Right cardiac atrium (tissue), 5 donors: ENCODE results near the gene RPL13. TPM values are rescaled to one million over a fixed set of nuclear protein-coding genes. Genes with fewer than 3 reads are reported as not detected.
"Not testable (repeated sequence)": the region's sequence is repeated elsewhere in the genome, so short reads cannot be mapped to it uniquely, and the experiment has no call there.

Source experiments
- ATAC-seq, 2 donors: fragments of 200-7000 bp; cut with Tn5 transposase; one replicate each; pipeline versions ENCODE4 v1.8.0 to v1.9.1; 2020; ENCODE audit warnings: moderate library complexity in 2 of 2, mild to moderate bottlenecking in 1 of 2
- DNase-seq, 3 donors: peaks; one replicate each; pipeline ENCODE4 v3.0.0-alpha.2; 2020
- H3K27ac ChIP-seq: one replicate; pipeline ENCODE4 v1.5.1; 2013; ENCODE audit warnings: mild to moderate bottlenecking, low read length, control low read depth, moderate library complexity
- H3K27me3 ChIP-seq: one replicate; pipeline ENCODE4 v1.6.1; 2013; ENCODE audit not compliant: control insufficient read depth, insufficient read depth
- H3K4me1 ChIP-seq: one replicate; pipeline ENCODE4 v1.6.1; 2013; ENCODE audit warnings: low read length; ENCODE audit not compliant: control insufficient read depth, insufficient read depth
- H3K4me3 ChIP-seq: one replicate; pipeline ENCODE4 v1.5.1; 2013; ENCODE audit warnings: low read length, control low read depth
- H3K9me3 ChIP-seq: one replicate; pipeline ENCODE4 v1.6.1; 2013; ENCODE audit warnings: low read length; ENCODE audit not compliant: control insufficient read depth
- WGBS: extraction: QIAGEN DNeasy Blood & Tissue Kit; methylation state at CpG from one replicate; pipeline ENCODE4 v1.1.7; 2013; 5-methylcytosine and 5-hydroxymethylcytosine counted together
- intact Hi-C, 4 donors: fragments of 100-400 bp; cut with DNase I; formaldehyde crosslinking; loops; one replicate each; pipeline versions ENCODE4 v1.11.0 to v1.14.0; 2022 to 2023
- polyA plus RNA-seq: library from polyadenylated mRNA; stranded (reverse); fragments of 200-250 nt; gene quantifications from one replicate; pipeline ENCODE4 v1.2.3, GENCODE V29; 2013
- total RNA-seq, 4 donors: library from RNA; stranded (reverse); fragmentation: NEBNext Ultra II Directional; extraction: Animal tissue kit (Norgen Biotek cat#: 25700); gene quantifications; one replicate each; pipeline ENCODE4 v1.2.1, GENCODE V29; 2021
- donor health status: healthy with polysubstance abuse.
- donor health status: DM: no; HTN: yes; CAD: no.
- donor health status: DM: no; HTN: no; CAD: no.
- donor health status: DM: no; HTN: yes; CAD: no; lungs with severe emphysema.
- donor health status: DM: yes; HTN: yes; CAD: no.

RPL13 gene
- total and polyA plus RNA-seq, 5 donors = 1,148 to 3,185 (median 1,318) TPM

DNA sequence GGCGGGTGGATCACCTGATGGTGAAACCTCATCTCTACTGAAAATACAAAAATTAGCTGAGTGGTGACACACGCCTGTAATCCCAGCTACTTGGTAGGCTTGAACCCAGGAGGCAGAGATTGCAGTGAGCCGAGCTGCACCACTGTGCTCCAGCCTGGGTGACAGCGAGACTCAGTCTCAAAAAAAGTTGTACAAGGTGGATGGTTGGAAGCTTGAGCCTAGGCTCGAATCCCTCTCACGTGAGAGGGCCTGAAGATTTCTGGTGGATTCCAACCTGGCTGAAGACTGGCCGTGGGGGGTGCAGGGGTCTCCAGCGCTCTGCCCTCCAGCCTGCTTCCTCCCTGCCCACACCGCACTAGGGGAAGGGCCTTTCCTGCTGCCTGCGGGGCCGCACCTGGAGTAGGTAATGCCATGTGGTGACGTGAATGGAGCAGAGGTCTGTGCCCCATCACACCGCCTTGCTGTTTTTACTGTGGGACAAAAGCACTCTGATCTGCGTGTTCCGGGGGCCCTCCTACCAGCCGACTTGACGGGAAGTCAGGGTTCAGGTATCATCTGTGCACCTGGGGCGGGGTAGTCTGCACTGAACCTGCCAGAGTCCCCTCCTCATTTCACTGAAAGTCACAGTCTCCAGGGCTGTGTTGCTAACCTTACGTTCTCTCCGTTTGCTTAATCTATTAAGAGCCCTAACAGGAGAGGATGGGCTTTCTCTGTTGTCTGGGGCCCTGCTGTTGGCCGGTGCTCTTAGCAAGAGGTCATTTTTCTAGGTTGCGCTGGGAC lies 4.2 kb downstream of the RPL13 start:
- H3K27ac ChIP-seq = no peak overlapping the region
- DNase-seq (no peak), ATAC-seq (no peak)
- intact Hi-C loops = no loop called here
- no peaks in the 10 kb centered on the region for H3K27me3 ChIP-seq
- H3K9me3 ChIP-seq = no peaks in the 10 kb centered on the region
- WGBS = 70% methylated on average over 22 of the region's 22 CpGs
- H3K4me3 ChIP-seq = no peak overlapping the region
- H3K4me1 ChIP-seq = peaks cover 9% of the 10 kb centered on the region

DNA sequence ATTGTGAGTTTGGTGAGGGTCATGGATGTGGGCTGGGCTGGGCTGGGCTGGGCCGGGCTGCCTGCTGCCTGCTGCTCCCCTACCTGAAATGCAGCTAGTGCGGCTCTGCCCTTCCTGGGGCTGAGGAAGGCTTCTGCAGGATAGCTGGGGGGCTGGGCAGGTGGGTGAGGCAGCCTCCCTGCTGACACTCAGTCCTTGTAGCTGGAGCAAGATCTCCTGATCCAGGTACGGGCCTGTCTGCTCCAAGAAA lies 4.7 kb downstream of the RPL13 start:
- no peaks in the 10 kb centered on the region for H3K9me3 ChIP-seq
- H3K27me3 ChIP-seq = no peaks in the 10 kb centered on the region
- 38% methylated on average over 3 of the region's 3 CpGs for WGBS
- intact Hi-C loops = no loop called here
- no peak for DNase-seq
- no peak for ATAC-seq
- H3K4me1 ChIP-seq = peaks cover 9% of the 10 kb centered on the region
- H3K4me3 ChIP-seq = no peak overlapping the region
- H3K27ac ChIP-seq = no peak overlapping the region

DNA sequence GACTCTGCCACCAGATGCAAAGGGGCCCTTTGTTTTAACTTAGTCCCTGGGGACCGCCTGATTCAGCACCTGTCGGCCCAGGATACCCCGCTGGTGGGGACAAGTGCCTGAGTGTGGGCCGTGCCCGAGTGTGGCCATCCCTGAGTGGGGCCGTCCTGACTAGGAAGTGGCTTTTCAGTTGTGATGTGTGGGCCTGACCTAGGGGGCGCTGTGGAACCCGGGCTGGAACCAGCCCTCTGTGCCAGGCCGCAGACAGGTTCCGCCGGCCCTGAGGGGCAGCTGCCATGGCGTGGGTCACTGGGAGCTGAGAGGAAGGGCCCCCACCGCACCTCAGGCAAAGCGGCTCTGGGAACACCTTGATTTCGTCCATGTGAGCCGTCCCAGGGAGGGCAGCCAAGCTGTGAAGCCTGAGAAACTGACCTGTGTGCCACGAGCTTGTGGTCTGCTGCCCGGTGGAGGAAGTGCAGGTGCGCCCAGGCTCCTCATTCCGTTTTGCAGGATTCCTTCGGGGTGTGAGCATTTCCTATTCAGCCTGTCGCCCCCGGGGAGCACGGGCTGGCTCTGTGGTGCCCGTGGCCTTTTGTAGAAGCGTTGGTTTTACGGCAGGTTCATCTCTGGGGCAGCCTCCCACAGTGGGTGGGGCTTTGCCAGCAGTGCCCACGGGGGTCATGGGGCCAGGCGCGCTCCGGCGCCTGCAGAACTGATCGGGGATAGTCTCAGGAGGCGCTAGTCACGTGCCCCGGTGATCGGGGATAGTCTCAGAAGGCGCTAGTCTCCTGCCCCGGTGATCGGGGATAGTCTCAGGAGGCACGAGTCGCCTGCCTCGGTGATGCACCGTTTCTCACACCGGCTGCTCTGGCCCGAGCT lies 5.3 kb downstream of the RPL13 start:
- Histone ChIP-seq H3K4me3 (no peak overlapping the region), H3K4me1 (peaks cover 9% of the 10 kb centered on the region), H3K27me3 (no peaks in the 10 kb centered on the region), H3K27ac (no peak overlapping the region), H3K9me3 (no peaks in the 10 kb centered on the region)
- DNase-seq (peak; percentile 49 to 81 (median 77)), ATAC-seq (peak; percentile 23 to 38)
- intact Hi-C loops = no loop called here
- 6% methylated on average over 46 of the region's 46 CpGs for WGBS

DNA sequence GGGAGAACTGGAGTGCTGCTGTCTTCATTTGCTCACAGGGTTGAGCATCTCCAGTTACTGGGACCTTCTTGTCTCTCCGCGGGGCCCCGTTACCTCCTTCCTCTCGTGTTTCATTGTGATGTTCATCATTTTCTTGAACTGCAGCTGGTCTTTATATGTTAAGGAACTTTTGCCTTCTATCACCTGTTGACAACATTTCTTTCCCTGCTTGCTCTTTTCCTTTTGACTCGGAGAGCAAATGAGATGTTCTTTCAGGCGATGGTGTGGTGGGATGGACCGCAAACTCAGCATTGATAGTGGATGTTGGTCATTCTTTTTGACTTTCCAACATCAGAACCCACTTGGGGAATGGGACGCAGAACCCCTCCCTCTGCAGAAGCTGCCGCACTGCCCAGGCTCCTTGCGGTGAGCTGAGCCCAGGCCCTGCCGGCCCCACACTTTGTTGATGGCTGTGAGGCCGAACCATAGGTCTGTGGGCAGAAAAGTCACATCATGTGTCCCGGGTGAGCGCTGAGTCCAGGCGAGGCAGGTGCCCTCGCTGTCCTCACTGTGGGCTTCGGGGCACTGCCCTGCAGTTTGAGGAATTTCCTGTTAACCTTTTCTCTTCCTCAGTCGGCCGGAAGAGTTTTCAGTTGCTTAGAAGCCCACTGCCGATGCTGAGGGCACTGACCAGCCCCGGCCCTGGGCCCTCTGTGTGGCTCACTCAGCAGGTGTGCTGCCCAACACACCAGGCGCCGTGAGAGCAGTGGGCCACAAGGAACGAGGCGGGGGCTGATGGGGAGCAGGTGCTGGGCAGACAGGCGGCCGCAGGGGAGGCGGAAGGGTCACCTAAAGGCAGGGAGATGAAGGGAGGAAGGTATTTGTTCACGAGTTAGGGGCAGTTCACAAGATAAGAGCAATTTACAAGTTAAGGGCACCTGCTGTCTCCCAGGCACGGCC lies 7.4 kb downstream of the RPL13 start:
- no peaks in the 10 kb centered on the region for H3K9me3 ChIP-seq
- no peaks in the 10 kb centered on the region for H3K27me3 ChIP-seq
- no peak for ATAC-seq
- intact Hi-C loops = no loop called here
- 66% methylated on average over 30 of the region's 30 CpGs for WGBS
- no peak overlapping the region for H3K4me3 ChIP-seq
- H3K27ac ChIP-seq = no peak overlapping the region
- H3K4me1 ChIP-seq = peaks cover 6% of the 10 kb centered on the region
- DNase-seq = no peak

DNA sequence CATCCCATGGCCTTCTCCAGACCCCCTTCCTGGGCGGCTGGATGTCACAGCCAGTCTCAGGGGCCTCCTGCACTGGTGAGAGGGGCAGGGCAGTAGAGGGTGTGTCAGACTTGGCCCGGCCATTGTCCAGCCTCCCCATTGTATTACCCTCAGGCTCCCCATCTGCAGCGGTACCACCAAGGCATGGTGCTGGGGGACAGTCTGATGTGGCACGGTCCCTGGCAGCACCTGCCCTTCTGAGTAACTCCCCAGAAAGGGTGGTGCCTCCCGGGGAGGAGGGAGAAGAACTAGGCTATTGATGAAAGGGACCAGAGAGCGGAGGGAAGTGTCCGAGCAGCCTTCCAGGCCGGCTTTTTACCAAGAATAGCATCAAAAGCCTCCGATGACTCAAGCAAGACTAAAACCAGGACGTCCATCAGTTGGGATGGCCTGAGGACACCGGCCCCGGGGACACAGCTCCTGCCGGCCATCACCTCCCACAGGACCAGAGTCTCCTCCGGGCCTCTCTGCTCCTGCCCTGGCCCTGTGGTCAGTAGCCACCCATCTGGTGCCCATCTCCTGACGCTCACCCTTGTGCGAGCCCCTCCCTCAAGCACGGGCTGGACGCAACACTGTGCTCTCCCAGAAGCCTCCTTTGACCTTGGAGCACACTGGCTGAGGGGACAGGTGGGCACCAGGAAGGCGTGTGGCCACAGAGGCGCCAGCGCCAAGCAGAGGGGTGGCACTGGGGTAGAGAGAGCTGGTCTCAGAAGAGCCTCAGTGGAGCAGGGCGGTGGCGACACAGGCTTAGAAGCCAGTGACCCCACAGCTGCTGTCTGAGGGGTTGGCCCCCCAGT lies 9.2 kb downstream of the RPL13 start:
- WGBS = 66% methylated on average over 23 of the region's 23 CpGs
- Histone ChIP-seq H3K27ac (no peak overlapping the region), H3K27me3 (no peaks in the 10 kb centered on the region), H3K4me1 (peaks cover 6% of the 10 kb centered on the region), H3K4me3 (no peak overlapping the region), H3K9me3 (no peaks in the 10 kb centered on the region)
- intact Hi-C loops = no loop called here
- DNase-seq = no peak
- ATAC-seq = no peak

DNA sequence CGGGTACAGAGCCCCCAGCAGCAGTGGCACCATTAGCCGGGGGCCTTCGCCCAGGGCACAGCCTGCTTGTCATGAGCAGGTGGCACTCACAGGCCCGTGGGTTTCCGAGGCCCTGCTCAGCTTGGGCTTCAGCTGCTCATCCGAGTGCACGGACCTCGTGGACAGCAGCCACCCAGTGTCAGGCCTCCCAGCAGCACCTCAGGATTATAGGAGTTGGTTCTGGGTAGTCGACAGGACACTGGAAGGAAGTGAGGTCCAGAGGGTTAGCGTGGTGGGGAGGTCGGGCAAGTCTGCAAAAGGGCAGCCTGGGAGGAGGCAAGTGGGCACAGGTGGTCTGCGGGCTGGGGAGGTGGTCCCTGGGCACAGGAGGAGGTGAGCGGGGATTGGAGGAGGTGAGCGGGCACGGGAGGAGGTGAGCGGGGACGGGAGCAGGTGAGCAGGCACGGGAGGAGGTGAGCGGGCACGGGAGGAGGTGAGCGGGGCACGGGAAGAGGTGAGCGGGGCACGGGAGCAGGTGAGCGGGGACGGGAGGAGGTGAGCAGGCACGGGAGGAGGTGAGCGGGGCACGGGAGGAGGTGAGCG lies 10.0 kb downstream of the RPL13 start:
- H3K9me3 ChIP-seq = no peaks in the 10 kb centered on the region
- peaks cover 6% of the 10 kb centered on the region for H3K4me1 ChIP-seq
- no peaks in the 10 kb centered on the region for H3K27me3 ChIP-seq
- no peak for DNase-seq
- H3K27ac ChIP-seq = no peak overlapping the region
- no peak for ATAC-seq
- no peak overlapping the region for H3K4me3 ChIP-seq
- intact Hi-C loops = no loop called here
- WGBS = 86% methylated on average over 30 of the region's 30 CpGs

DNA sequence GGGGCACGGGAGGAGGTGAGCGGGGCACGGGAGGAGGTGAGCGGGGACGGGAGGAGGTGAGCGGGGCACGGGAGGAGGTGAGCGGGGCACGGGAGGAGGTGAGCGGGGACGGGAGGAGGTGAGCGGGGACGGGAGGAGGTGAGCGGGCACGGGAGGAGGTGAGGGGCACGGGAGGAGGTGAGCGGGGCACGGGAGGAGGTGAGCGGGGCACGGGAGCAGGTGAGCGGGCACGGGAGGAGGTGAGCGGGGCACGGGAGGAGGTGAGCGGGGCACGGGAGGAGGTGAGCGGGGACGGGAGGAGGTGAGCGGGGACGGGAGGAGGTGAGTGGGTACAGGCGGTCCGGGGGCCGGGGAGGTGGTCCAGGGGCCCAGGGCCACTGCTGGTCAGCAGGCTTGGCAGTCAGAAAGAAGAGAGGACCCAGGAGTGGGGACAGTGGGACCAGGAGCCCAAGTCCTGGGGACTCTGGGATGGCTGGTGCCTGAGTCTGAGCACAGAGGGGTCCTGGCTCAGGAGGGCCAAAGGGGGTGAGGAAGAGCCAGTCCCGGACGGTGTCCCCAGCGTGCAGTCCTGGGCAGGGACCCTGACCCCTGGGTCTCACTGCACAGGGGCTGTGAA lies 10.6 kb downstream of the RPL13 start:
- DNase-seq, H3K27ac ChIP-seq, ATAC-seq, H3K4me3 ChIP-seq, intact Hi-C loops, H3K27me3 ChIP-seq, H3K9me3 ChIP-seq, H3K4me1 ChIP-seq: not testable (repeated sequence)
- 86% methylated on average over 36 of the region's 36 CpGs for WGBS

DNA sequence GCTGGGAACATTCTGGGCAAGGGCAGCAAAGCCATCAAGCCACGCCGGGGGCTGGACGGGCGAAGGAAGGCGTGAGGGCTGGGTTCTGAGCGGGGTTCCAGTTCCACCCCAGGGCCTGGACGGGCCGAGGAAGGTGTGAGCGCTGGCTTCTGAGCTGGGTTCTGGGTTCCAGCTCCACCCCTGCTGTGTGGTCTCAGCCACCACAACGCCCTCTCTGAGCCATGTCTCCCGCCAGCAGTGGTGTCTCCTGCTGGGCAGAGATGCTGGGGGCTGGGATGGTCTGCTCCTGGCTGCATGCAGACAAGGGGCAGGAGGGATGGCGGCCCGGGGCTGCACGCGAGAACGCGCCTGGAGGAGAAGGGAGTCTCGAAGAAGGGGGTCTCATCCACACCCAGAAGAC lies 11.2 kb downstream of the RPL13 start:
- ATAC-seq = no peak
- H3K27me3 ChIP-seq = no peaks in the 10 kb centered on the region
- 86% methylated on average over 18 of the region's 18 CpGs for WGBS
- H3K4me3 ChIP-seq = no peak overlapping the region
- H3K9me3 ChIP-seq = no peaks in the 10 kb centered on the region
- DNase-seq = no peak
- no peaks in the 10 kb centered on the region for H3K4me1 ChIP-seq
- no peak overlapping the region for H3K27ac ChIP-seq
- intact Hi-C loops = no loop called here

DNA sequence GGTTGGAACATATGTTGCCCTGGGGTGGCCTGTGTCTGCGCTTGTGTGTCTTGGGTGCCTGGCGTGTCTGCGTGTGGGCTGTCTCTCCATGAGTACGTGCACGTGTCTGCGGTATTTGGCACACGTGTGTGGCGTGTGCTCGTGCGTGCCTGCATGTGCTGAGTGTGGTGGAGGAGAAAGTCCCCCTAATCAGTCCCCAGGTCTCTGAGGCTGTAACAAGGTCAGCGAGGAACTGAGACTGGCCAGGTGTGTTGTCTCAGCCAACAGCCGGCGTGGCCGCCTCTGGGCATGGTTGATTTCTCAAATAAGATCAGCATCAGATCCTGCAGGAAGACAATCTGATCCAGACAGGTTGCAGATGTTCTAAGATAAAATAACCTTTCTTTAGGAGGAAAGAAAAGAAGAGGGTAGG lies 11.6 kb downstream of the RPL13 start:
- DNase-seq (no peak), ATAC-seq (no peak)
- H3K4me3 ChIP-seq = no peak overlapping the region
- 70% methylated on average over 14 of the region's 14 CpGs for WGBS
- H3K27me3 ChIP-seq = no peaks in the 10 kb centered on the region
- no peak overlapping the region for H3K27ac ChIP-seq
- intact Hi-C loops = no loop called here
- H3K9me3 ChIP-seq = no peaks in the 10 kb centered on the region
- H3K4me1 ChIP-seq = no peaks in the 10 kb centered on the region
